HEK293 (cell line): ENCODE measurements around the gene PDE4A.
"Not testable (repeated sequence)": the region's sequence is repeated elsewhere in the genome, so short reads cannot be mapped to it uniquely, and the experiment has no call there.

Experiments used
- CTCF ChIA-PET: fragments of 350-600 bp; formaldehyde crosslinking; extraction: SDS; loops from one replicate; lab custom pipeline; 2021; ENCODE audit warnings: antibody characterized with exemption; lab: Yijun Ruan, JAX
- POLR2A ChIA-PET: fragments of 300-600 bp; formaldehyde crosslinking; extraction: SDS; loops from one replicate; lab custom pipeline; 2020; ENCODE audit warnings: antibody characterized with exemption, inconsistent platforms; lab: Yijun Ruan, JAX
- H3K27ac ChIP-seq: fragments of 200-500 bp; sonication (Bioruptor generic); 2 replicates; pipeline ENCODE4 v1.5.1; 2014; ENCODE audit warnings: low read depth, low read length, control low read depth, inconsistent platforms; ENCODE audit errors: extremely low read depth
- H3K36me3 ChIP-seq, 2 experiments: fragments of 200-500 bp in 1 of 2; sonication (Bioruptor generic) in 1 of 2; 1 replicate in 1 of 2; 2 replicates in 1 of 2; pipeline ENCODE4 v1.5.1; 2014 to 2017; ENCODE audit warnings: inconsistent platforms in 2 of 2, low read length in 2 of 2; ENCODE audit not compliant: control insufficient read depth in 2 of 2, insufficient read depth in 1 of 2
- H3K4me1 ChIP-seq: fragments of 200-500 bp; sonication (Bioruptor generic); 2 replicates; pipeline ENCODE4 v1.5.1; 2014; ENCODE audit warnings: mild to moderate bottlenecking, low read length, inconsistent platforms; ENCODE audit not compliant: control insufficient read depth, insufficient read depth
- H3K4me3 ChIP-seq: 2 replicates; pipeline ENCODE4 v1.5.1; 2011; ENCODE audit warnings: low read depth, mild to moderate bottlenecking, control low read depth, low read length, moderate library complexity
- H3K9me3 ChIP-seq: fragments of 200-500 bp; sonication (Bioruptor generic); 2 replicates; pipeline ENCODE4 v1.5.1; 2014; ENCODE audit warnings: low read depth, low read length, inconsistent platforms; ENCODE audit not compliant: control insufficient read depth, insufficient read depth
- AEBP2 ChIP-seq: fragments of 450-650 bp; formaldehyde crosslinking; IDR thresholded peaks from 2 replicates; pipeline ENCODE4 v1.5.1; 2016; ENCODE audit warnings: missing biosample characterization, missing genetic modification characterization, borderline replicate concordance
- EGR2 ChIP-seq: fragments of 450-650 bp; formaldehyde crosslinking; IDR thresholded peaks from 2 replicates; pipeline ENCODE4 v1.5.1; 2016; ENCODE audit warnings: low read depth, missing biosample characterization, missing genetic modification characterization
- GFI1B ChIP-seq: fragments of 450-650 bp; formaldehyde crosslinking; IDR thresholded peaks from 2 replicates; pipeline ENCODE4 v1.5.1; 2016; ENCODE audit warnings: missing biosample characterization, missing genetic modification characterization
- PRDM6 ChIP-seq: fragments of 450-650 bp; formaldehyde crosslinking; IDR thresholded peaks from 2 replicates; pipeline ENCODE4 v1.5.1; 2017; ENCODE audit warnings: missing biosample characterization, missing genetic modification characterization
- SCRT2 ChIP-seq: fragments of 450-650 bp; formaldehyde crosslinking; IDR thresholded peaks from 2 replicates; pipeline ENCODE4 v1.5.1; 2016; ENCODE audit warnings: missing biosample characterization, missing genetic modification characterization
- ZBTB17 ChIP-seq: fragments of 450-650 bp; formaldehyde crosslinking; IDR thresholded peaks from 2 replicates; pipeline ENCODE4 v1.5.1; 2016; ENCODE audit warnings: missing biosample characterization, missing genetic modification characterization
- ZBTB20 ChIP-seq: fragments of 450-650 bp; formaldehyde crosslinking; IDR thresholded peaks from 2 replicates; pipeline ENCODE4 v1.5.1; 2016; ENCODE audit warnings: missing biosample characterization, missing genetic modification characterization
- ZFHX2 ChIP-seq: fragments of 450-650 bp; formaldehyde crosslinking; conservative IDR thresholded peaks from 2 replicates; pipeline ENCODE4 v1.5.1; 2016; ENCODE audit warnings: missing biosample characterization, missing genetic modification characterization
- ZFP69B ChIP-seq: fragments of 450-650 bp; formaldehyde crosslinking; IDR thresholded peaks from 2 replicates; pipeline ENCODE4 v1.5.1; 2016; ENCODE audit warnings: missing biosample characterization, missing genetic modification characterization
- ZNF16 ChIP-seq: fragments of 450-650 bp; formaldehyde crosslinking; IDR thresholded peaks from 2 replicates; pipeline ENCODE4 v1.5.1; 2016; ENCODE audit warnings: low read depth, missing biosample characterization, missing genetic modification characterization
- ZNF175 ChIP-seq: fragments of 450-650 bp; formaldehyde crosslinking; IDR thresholded peaks from 2 replicates; pipeline ENCODE4 v1.5.1; 2016; ENCODE audit warnings: missing biosample characterization, missing genetic modification characterization
- ZNF19 ChIP-seq: fragments of 450-650 bp; formaldehyde crosslinking; IDR thresholded peaks from 2 replicates; pipeline ENCODE4; 2016; ENCODE audit warnings: missing biosample characterization, missing genetic modification characterization, low read depth
- ZNF416 ChIP-seq: fragments of 450-650 bp; formaldehyde crosslinking; IDR thresholded peaks from 2 replicates; pipeline ENCODE4 v1.5.1; 2016; ENCODE audit warnings: missing biosample characterization, missing genetic modification characterization
- ZNF560 ChIP-seq: fragments of 450-650 bp; formaldehyde crosslinking; IDR thresholded peaks from 2 replicates; pipeline ENCODE4 v1.5.1; 2017; ENCODE audit warnings: missing biosample characterization, missing genetic modification characterization, borderline replicate concordance
- ZNF654 ChIP-seq: fragments of 450-650 bp; formaldehyde crosslinking; IDR thresholded peaks from 2 replicates; pipeline ENCODE4 v1.5.1; 2016; ENCODE audit warnings: low read depth, missing biosample characterization, missing genetic modification characterization
- ZNF660 ChIP-seq: fragments of 450-650 bp; IDR thresholded peaks from 2 replicates; pipeline ENCODE4 v1.5.1; 2018; ENCODE audit warnings: missing biosample characterization, mild to moderate bottlenecking, missing genetic modification characterization
- ZNF664 ChIP-seq: fragments of 450-650 bp; formaldehyde crosslinking; IDR thresholded peaks from 2 replicates; pipeline ENCODE4 v1.5.1; 2016; ENCODE audit warnings: missing biosample characterization, missing genetic modification characterization
- ZNF768 ChIP-seq: fragments of 450-650 bp; formaldehyde crosslinking; IDR thresholded peaks from 2 replicates; pipeline ENCODE4 v1.5.1; 2018; ENCODE audit warnings: missing biosample characterization, mild to moderate bottlenecking, missing genetic modification characterization

The PDE4A gene

GRCh38 chr19:10407096-10407495 is 13.2 kb upstream of the PDE4A start:
- Histone ChIP-seq H3K4me3 (no peak overlapping the region), H3K4me1 (0 out of 2 replicates have a peak, but pooled peaks cover under 1% of the 10 kb centered on the region), H3K27ac (no peak overlapping the region), H3K9me3 (no peaks in the 10 kb centered on the region), H3K36me3 (no peaks in the 10 kb centered on the region)
- CTCF ChIA-PET: interaction anchor here (0.6 to 10.5 kb wide), 5 partner anchors 9 to 476 kb away, joined by 3 to 193 read pairs (median 3); partner anchors contain the start of gene PDE4A
- TF ChIP-seq ZNF416 (tag by site-specific recombination) (no peak), ZNF19 (tag by site-specific recombination) (no peak), GFI1B (tag by site-specific recombination) (no peak), ZNF664 (0 out of 2 replicates have a peak, but pooled peaks have one; percentile 28)
- POLR2A ChIA-PET: interaction anchor here (0.6 kb wide), 1 partner anchor 34 kb away, joined by 3 read pairs; no protein-coding TSS in a partner anchor

GRCh38 chr19:10408511-10409283 is 11.6 kb upstream of the PDE4A start:
- TF ChIP-seq ZNF16 (no peak), ZNF654 (no peak), ZBTB20 (0 out of 2 replicates have a peak, but pooled peaks have one; percentile 18), ZFHX2 (tag by site-specific recombination) (peak; percentile 70), ZBTB17 (tag by site-specific recombination) (peak; percentile 90), EGR2 (tag by site-specific recombination) (peak; percentile 71)
- Histone ChIP-seq H3K36me3 (no peaks in the 10 kb centered on the region), H3K27ac (no peak overlapping the region), H3K4me3 (no peak overlapping the region), H3K4me1 (no peaks in the 10 kb centered on the region; the same call in 1 of the 2 replicates), H3K9me3 (no peaks in the 10 kb centered on the region)
- ChIA-PET CTCF (interaction anchor here (0.5 to 10.5 kb wide), 7 partner anchors 8 to 291 kb away, joined by 3 to 193 read pairs (median 4); partner anchors contain the start of gene PDE4A), POLR2A (interaction anchor here (0.6 kb wide), 1 partner anchor 10 kb away, joined by 7 read pairs; no protein-coding TSS in a partner anchor)

- H3K9me3 ChIP-seq, POLR2A ChIA-PET, H3K4me3 ChIP-seq, H3K36me3 ChIP-seq, H3K27ac ChIP-seq, H3K4me1 ChIP-seq: not testable (repeated sequence)
- CTCF ChIA-PET: interaction anchor here (0.6 to 1.7 kb wide), 5 partner anchors 12 to 675 kb away, joined by 3 to 8 read pairs (median 3); no protein-coding TSS in a partner anchor
Measured at GRCh38 chr19:10411224-10411623, 9.1 kb upstream of the PDE4A start.

- Histone ChIP-seq H3K9me3 (no peaks in the 10 kb centered on the region), H3K4me1 (no peaks in the 10 kb centered on the region; the same call in 1 of the 2 replicates), H3K36me3 (no peaks in the 10 kb centered on the region), H3K4me3 (no peak overlapping the region), H3K27ac (no peak overlapping the region)
- no peak for TF ChIP-seq ZFP69B (tag by site-specific recombination)
- no peak for TF ChIP-seq ZNF560
- TF ChIP-seq SCRT2: peak; percentile 57; the same call in 1 of the 2 replicates
- no peak for TF ChIP-seq ZNF660 (tag by site-specific recombination)
- no peak for TF ChIP-seq ZNF768 (tag by site-specific recombination)
- TF ChIP-seq ZFHX2 (tag by site-specific recombination): peak; percentile 30; the same call in 1 of the 2 replicates
- no peak for TF ChIP-seq AEBP2 (tag by site-specific recombination)
- TF ChIP-seq ZNF175 (tag by site-specific recombination): no peak
- TF ChIP-seq PRDM6: no peak
- POLR2A ChIA-PET: interaction anchor here (0.7 to 1.8 kb wide), 2 partner anchors 9 to 320 kb away, joined by 3 to 4 read pairs; partner anchors contain the start of gene CDC37
- CTCF ChIA-PET: interaction anchor here (0.6 to 9.1 kb wide), 9 partner anchors 8 to 295 kb away, joined by 3 to 193 read pairs (median 3); partner anchors contain the start of gene CDC37
Measured at GRCh38 chr19:10412257-10412977, 7.9 kb upstream of the PDE4A start.
